H1 (cell line): Measurements from ENCODE around the gene ABI2.

Source experiments
- CEBPB ChIP-seq: IDR thresholded peaks from 2 replicates; pipeline ENCODE4 v1.6.1; 2012; ENCODE audit warnings: low read depth, low read length
- CHD2 ChIP-seq: IDR thresholded peaks from 2 replicates; pipeline ENCODE4 v1.6.1; 2012; ENCODE audit warnings: low read length, improper control_type of control experiment

DNA sequence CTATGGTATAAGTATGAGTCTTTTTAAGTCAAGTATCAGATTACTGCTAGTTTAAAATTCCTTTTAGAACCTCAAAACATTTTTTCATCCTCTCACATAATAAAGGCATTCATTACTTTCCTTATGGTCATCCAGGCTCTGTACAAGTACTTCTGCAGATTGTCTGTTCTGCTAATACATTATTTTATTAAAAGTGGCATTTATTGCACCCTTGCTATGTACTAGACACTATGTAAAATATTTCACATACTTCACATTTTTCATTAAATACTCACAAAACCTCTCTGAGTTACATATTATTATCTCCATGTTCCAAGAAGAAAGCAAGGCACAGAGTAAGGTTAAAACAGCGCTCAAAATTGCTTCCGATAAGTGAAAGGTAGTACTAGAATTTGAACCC lies 122.8 kb downstream of the ABI2 start:
- TF ChIP-seq CHD2 (no peak), CEBPB (no peak)
